GM21526 (cell line): ENCODE data around the gene CRABP1.

ENCODE experiments used
- ATAC-seq: cut with Tn5 transposase; IDR thresholded peaks from one replicate; pipeline ENCODE4 v1.9.1; 2021; ENCODE audit warnings: moderate library complexity; ENCODE audit not compliant: unreplicated experiment, low FRiP score

CRABP1 gene

GRCh38 chr15:78397382-78397781, 57.2 kb downstream of the CRABP1 start:
- ATAC-seq, result no peak
